Natural killer cell (primary cell): ENCODE measurements around the gene MBNL3. TPM values are rescaled to one million over a fixed set of nuclear protein-coding genes. Genes with fewer than 3 reads are reported as not detected.
"Not testable (repeated sequence)": the region's sequence is repeated elsewhere in the genome, so short reads cannot be mapped to it uniquely, and the experiment has no call there.

Experiments
- ATAC-seq, 3 donors: fragments of 150-1000 bp in 2 of 3; fragments of 200-7000 bp in 1 of 3; cut with Tn5 transposase; 1 replicate in 1 of 3; 2 replicates in 2 of 3; pipeline ENCODE4 v1.10.0; 2021; ENCODE audit warnings: mild to moderate bottlenecking in 2 of 3, moderate library complexity in 2 of 3
- DNase-seq, 2 donors: peaks; one replicate each; pipeline versions ENCODE4 v3.0.0 to v3.0.0-alpha.2; 2013 to 2021; ENCODE audit warnings: mixed read lengths in 1 of 2
- H3K27ac ChIP-seq: one replicate; pipeline ENCODE4 v1.5.1; 2013; ENCODE audit warnings: mild to moderate bottlenecking, low read length
- H3K27me3 ChIP-seq: one replicate; pipeline ENCODE4 v1.6.1; 2013; ENCODE audit warnings: low read length; ENCODE audit not compliant: control insufficient read depth, insufficient read depth
- H3K36me3 ChIP-seq: one replicate; pipeline ENCODE4 v1.6.1; 2013; ENCODE audit warnings: low read length; ENCODE audit not compliant: control insufficient read depth, insufficient read depth
- H3K4me1 ChIP-seq: one replicate; pipeline ENCODE4 v1.6.1; 2013; ENCODE audit warnings: low read length; ENCODE audit not compliant: control insufficient read depth, insufficient read depth
- H3K4me3 ChIP-seq: one replicate; pipeline ENCODE4 v1.5.1; 2013; ENCODE audit warnings: low read length
- H3K9me3 ChIP-seq: one replicate; pipeline ENCODE4 v1.6.1; 2013; ENCODE audit warnings: low read length; ENCODE audit not compliant: control insufficient read depth, insufficient read depth
- H3K27ac Mint-ChIP-seq, 2 donors: one replicate each; pipeline ENCODE4 v1.8.0; 2022; ENCODE audit warnings: mild to moderate bottlenecking in 2 of 2, mixed read lengths in 2 of 2, moderate library complexity in 1 of 2
- H3K27me3 Mint-ChIP-seq, 2 donors: one replicate each; pipeline ENCODE4 v1.8.0; 2022; ENCODE audit warnings: low read depth in 2 of 2, mixed read lengths in 2 of 2
- H3K36me3 Mint-ChIP-seq: one replicate; pipeline ENCODE4 v1.8.0; 2022; ENCODE audit warnings: mixed read lengths
- H3K4me1 Mint-ChIP-seq, 2 donors: one replicate each; pipeline ENCODE4 v1.8.0; 2022; ENCODE audit warnings: mixed read lengths in 2 of 2
- H3K4me3 Mint-ChIP-seq: one replicate; pipeline ENCODE4 v1.8.0; 2022; ENCODE audit warnings: mild to moderate bottlenecking, moderate library complexity, mixed read lengths
- H3K9me3 Mint-ChIP-seq, 2 donors: one replicate each; pipeline ENCODE4 v1.8.0; 2022; ENCODE audit warnings: mixed read lengths in 2 of 2
- CTCF ChIP-seq: fragments of 200-600 bp; IDR thresholded peaks from one replicate; pipeline ENCODE4 v1.8.0; 2022; ENCODE audit warnings: antibody characterized with exemption
- WGBS: methylation state at CpG from one replicate; pipeline ENCODE4 v1.1.7; 2013; ENCODE audit warnings: missing lambda C conversion rate; ENCODE audit not compliant: insufficient coverage; 5-methylcytosine and 5-hydroxymethylcytosine counted together
- intact Hi-C: fragments of 100-400 bp; cut with micrococcal nuclease; formaldehyde crosslinking; loops from one replicate; pipeline ENCODE4 v1.14.2; 2022
- total RNA-seq, 4 donors: library from RNA; stranded (reverse); fragments of 120-200 nt in 1 of 4; gene quantifications; one replicate each; pipeline versions ENCODE4 v1.2.3 to v1.2.4, GENCODE V29; 2013 to 2022

Gene MBNL3
- total RNA-seq, 3 donors from 2014 or later (not counting 1 experiment from before 2014, with no cell fraction given): 55.3 to 64.3 (median 59.3) TPM

GRCh38 chrX:132467026-132467425, 21.8 kb downstream of the MBNL3 start:
- no peak for ATAC-seq
- DNase-seq: no peak
- no peaks in the 10 kb centered on the region for H3K9me3 Mint-ChIP-seq
- H3K36me3 Mint-ChIP-seq: no peaks in the 10 kb centered on the region
- no peaks in the 10 kb centered on the region for H3K27me3 ChIP-seq
- H3K4me3 ChIP-seq: no peak overlapping the region
- no peak overlapping the region for H3K4me3 Mint-ChIP-seq
- H3K27ac Mint-ChIP-seq: no peak overlapping the region
- no peaks in the 10 kb centered on the region for H3K36me3 ChIP-seq
- no peaks in the 10 kb centered on the region for H3K4me1 Mint-ChIP-seq
- intact Hi-C loops: no loop called here
- no peaks in the 10 kb centered on the region for H3K9me3 ChIP-seq
- no peak overlapping the region for H3K27ac ChIP-seq
- WGBS: no CpG with 5 or more reads among the region's 3 CpGs
- H3K4me1 ChIP-seq: no peaks in the 10 kb centered on the region
- no peak for TF ChIP-seq CTCF
- H3K27me3 Mint-ChIP-seq: peaks cover 0 to 19% of the 10 kb centered on the region in 2 donors

GRCh38 chrX:132463411-132463810, 25.4 kb downstream of the MBNL3 start:
- peak in 1 of 2 donors; percentile 42 for DNase-seq
- Histone ChIP-seq H3K27me3 (no peaks in the 10 kb centered on the region), H3K27ac (no peak overlapping the region), H3K4me1 (no peaks in the 10 kb centered on the region), H3K36me3 (no peaks in the 10 kb centered on the region), H3K9me3 (no peaks in the 10 kb centered on the region), H3K4me3 (no peak overlapping the region)
- Mint-ChIP-seq H3K27ac (no peak overlapping the region), H3K27me3 (peaks cover 0 to 20% of the 10 kb centered on the region in 2 donors), H3K4me3 (no peak overlapping the region), H3K36me3 (no peaks in the 10 kb centered on the region), H3K9me3 (no peaks in the 10 kb centered on the region), H3K4me1 (peaks cover 0 to 10% of the 10 kb centered on the region in 2 donors)
- WGBS: 92% methylated on average over 4 of the region's 8 CpGs
- TF ChIP-seq CTCF: peak; percentile 46
- intact Hi-C loops: no loop called here
- no peak for ATAC-seq

GRCh38 chrX:132461886-132462285, 27.0 kb downstream of the MBNL3 start:
- no peak for TF ChIP-seq CTCF
- intact Hi-C loops: no loop called here
- H3K27ac ChIP-seq: no peak overlapping the region
- Mint-ChIP-seq H3K4me3 (no peak overlapping the region), H3K4me1 (peaks cover 0 to 16% of the 10 kb centered on the region in 2 donors), H3K36me3 (no peaks in the 10 kb centered on the region), H3K9me3 (no peaks in the 10 kb centered on the region), H3K27ac (no peak overlapping the region), H3K27me3 (peaks cover 0 to 22% of the 10 kb centered on the region in 2 donors)
- no peaks in the 10 kb centered on the region for H3K27me3 ChIP-seq
- ATAC-seq: no peak
- H3K4me1 ChIP-seq: no peaks in the 10 kb centered on the region
- H3K9me3 ChIP-seq: no peaks in the 10 kb centered on the region
- H3K4me3 ChIP-seq: no peak overlapping the region
- no peaks in the 10 kb centered on the region for H3K36me3 ChIP-seq
- no peak for DNase-seq

- Mint-ChIP-seq H3K36me3 (peaks cover 9% of the 10 kb centered on the region), H3K27me3 (peaks cover 0 to 14% of the 10 kb centered on the region in 2 donors), H3K27ac (no peak overlapping the region), H3K4me3 (no peak overlapping the region), H3K4me1 (peaks cover 0 to 10% of the 10 kb centered on the region in 2 donors), H3K9me3 (peaks cover 2 to 10% of the 10 kb centered on the region in 2 donors)
- intact Hi-C loops: no loop called here
- Histone ChIP-seq H3K4me1 (no peaks in the 10 kb centered on the region), H3K9me3 (no peaks in the 10 kb centered on the region), H3K36me3 (no peaks in the 10 kb centered on the region), H3K4me3 (no peak overlapping the region), H3K27me3 (no peaks in the 10 kb centered on the region), H3K27ac (no peak overlapping the region)
- ATAC-seq (no peak), DNase-seq (no peak)
- no peak for TF ChIP-seq CTCF
- 85% methylated on average over 4 of the region's 5 CpGs for WGBS
Observed at GRCh38 chrX:132452911-132453550, 35.8 kb downstream of the MBNL3 start.

GRCh38 chrX:132445909-132446308, 42.9 kb downstream of the MBNL3 start:
- H3K27me3 ChIP-seq, ATAC-seq, intact Hi-C loops, H3K4me1 Mint-ChIP-seq, H3K9me3 ChIP-seq, H3K4me3 ChIP-seq, H3K36me3 ChIP-seq, H3K27ac Mint-ChIP-seq, H3K27ac ChIP-seq, H3K4me3 Mint-ChIP-seq, DNase-seq, H3K36me3 Mint-ChIP-seq, H3K27me3 Mint-ChIP-seq, H3K4me1 ChIP-seq, H3K9me3 Mint-ChIP-seq: not testable (repeated sequence)
- WGBS: no CpG with 5 or more reads among the region's 3 CpGs
